ENCODE results near the gene MINDY4. TPM values are rescaled to one million over a fixed set of nuclear protein-coding genes. Genes with fewer than 3 reads are reported as not detected.

The MINDY4 gene
- total RNA-seq, 2 experiments from 2014 or later: 0.36 to 0.60 TPM

DNA sequence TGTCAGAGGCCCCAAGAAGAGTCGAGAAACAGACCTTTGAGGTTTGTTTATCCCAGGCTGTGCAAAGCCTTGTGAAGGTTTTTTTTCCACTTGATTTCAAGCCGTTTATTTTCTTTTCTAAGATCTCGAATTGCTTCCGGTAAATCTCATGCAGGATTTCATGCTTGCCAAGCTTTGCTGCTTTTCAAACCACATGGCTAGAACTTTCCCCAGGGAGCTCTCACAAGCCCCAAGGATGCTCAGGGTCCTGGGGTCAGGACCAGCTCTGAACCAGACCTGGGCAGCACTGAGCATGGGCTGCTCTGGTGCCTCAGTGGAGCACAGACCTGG lies 92.5 kb downstream of the MINDY4 start:
- H3K4me3 ChIP-seq (ENCODE audit: low read length): no peak overlapping the region
- Mint-ChIP-seq H3K27me3 (no peaks in the 10 kb centered on the region), H3K27ac (no peak overlapping the region), H3K4me3 (no peak overlapping the region), H3K9me3 (no peaks in the 10 kb centered on the region), H3K36me3 (ENCODE audit: low read depth) (no peaks in the 10 kb centered on the region), H3K4me1 (ENCODE audit: low read depth) (no peaks in the 10 kb centered on the region)
- TF ChIP-seq, protein P1, sequence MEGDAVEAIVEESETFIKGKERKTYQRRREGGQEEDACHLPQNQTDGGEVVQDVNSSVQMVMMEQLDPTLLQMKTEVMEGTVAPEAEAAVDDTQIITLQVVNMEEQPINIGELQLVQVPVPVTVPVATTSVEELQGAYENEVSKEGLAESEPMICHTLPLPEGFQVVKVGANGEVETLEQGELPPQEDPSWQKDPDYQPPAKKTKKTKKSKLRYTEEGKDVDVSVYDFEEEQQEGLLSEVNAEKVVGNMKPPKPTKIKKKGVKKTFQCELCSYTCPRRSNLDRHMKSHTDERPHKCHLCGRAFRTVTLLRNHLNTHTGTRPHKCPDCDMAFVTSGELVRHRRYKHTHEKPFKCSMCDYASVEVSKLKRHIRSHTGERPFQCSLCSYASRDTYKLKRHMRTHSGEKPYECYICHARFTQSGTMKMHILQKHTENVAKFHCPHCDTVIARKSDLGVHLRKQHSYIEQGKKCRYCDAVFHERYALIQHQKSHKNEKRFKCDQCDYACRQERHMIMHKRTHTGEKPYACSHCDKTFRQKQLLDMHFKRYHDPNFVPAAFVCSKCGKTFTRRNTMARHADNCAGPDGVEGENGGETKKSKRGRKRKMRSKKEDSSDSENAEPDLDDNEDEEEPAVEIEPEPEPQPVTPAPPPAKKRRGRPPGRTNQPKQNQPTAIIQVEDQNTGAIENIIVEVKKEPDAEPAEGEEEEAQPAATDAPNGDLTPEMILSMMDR (IDR thresholded peaks at IDR 0.05): no peak
- POLR2A ChIA-PET: no interaction called here
- ATAC-seq (ENCODE audit: poor library complexity) (no peak), DNase-seq (no peak)
- H3K4me1 ChIP-seq (ENCODE audit: insufficient read depth, low read length): no peaks in the 10 kb centered on the region
- H3K27me3 ChIP-seq (ENCODE audit: control insufficient read depth in 1 of 2, insufficient read depth in 2 of 2, low read length in 2 of 2): no peaks in the 10 kb centered on the region
- H3K36me3 ChIP-seq (ENCODE audit: insufficient read depth, low read length): no peaks in the 10 kb centered on the region
- intact Hi-C loops (cut with DNase I, micrococcal nuclease): no loop called here
- CTCF ChIA-PET: no interaction called here
- no peaks in the 10 kb centered on the region for H3K9me3 ChIP-seq (ENCODE audit: control insufficient read depth in 1 of 2, insufficient read depth in 1 of 2, low read length in 2 of 2)
- no peak overlapping the region for H3K27ac ChIP-seq (ENCODE audit: low read depth in 1 of 2, low read length in 2 of 2)

DNA sequence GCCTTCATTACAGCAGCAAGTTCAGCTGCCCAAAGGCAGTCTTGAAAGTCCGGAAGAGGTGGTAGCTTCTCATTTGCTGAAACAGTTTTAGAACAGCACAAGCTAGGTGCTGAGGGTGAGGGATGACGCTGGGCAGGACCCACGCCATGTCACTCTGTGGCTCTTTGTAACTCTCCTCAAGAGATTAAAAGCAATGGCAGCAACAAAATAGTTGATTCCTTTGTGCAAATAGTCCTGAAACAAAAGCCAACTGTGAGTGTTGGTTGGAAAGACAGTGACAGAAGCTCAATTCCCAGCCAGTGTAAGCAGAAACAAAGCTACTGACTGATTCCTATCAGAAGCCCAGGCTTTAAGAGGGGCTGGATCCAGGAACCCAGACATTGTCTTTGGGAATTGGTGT lies 92.9 kb downstream of the MINDY4 start:
- no peak overlapping the region for H3K27ac Mint-ChIP-seq
- POLR2A ChIA-PET: no interaction called here
- H3K4me3 Mint-ChIP-seq: no peak overlapping the region
- Histone ChIP-seq H3K4me1 (ENCODE audit: insufficient read depth, low read length) (no peaks in the 10 kb centered on the region), H3K27me3 (ENCODE audit: control insufficient read depth in 1 of 2, insufficient read depth in 2 of 2, low read length in 2 of 2) (no peaks in the 10 kb centered on the region), H3K36me3 (ENCODE audit: insufficient read depth, low read length) (no peaks in the 10 kb centered on the region), H3K4me3 (ENCODE audit: low read length) (no peak overlapping the region), H3K9me3 (ENCODE audit: control insufficient read depth in 1 of 2, insufficient read depth in 1 of 2, low read length in 2 of 2) (no peaks in the 10 kb centered on the region), H3K27ac (ENCODE audit: low read depth in 1 of 2, low read length in 2 of 2) (no peak overlapping the region)
- TF ChIP-seq, protein P1 (IDR thresholded peaks at IDR 0.05): no peak
- DNase-seq: no peak
- intact Hi-C loops (cut with DNase I, micrococcal nuclease): no loop called here
- H3K27me3 Mint-ChIP-seq: no peaks in the 10 kb centered on the region
- no peaks in the 10 kb centered on the region for H3K4me1 Mint-ChIP-seq (ENCODE audit: low read depth)
- ATAC-seq (ENCODE audit: poor library complexity): no peak
- CTCF ChIA-PET: no interaction called here
- H3K36me3 Mint-ChIP-seq (ENCODE audit: low read depth): no peaks in the 10 kb centered on the region
- H3K9me3 Mint-ChIP-seq: no peaks in the 10 kb centered on the region

DNA sequence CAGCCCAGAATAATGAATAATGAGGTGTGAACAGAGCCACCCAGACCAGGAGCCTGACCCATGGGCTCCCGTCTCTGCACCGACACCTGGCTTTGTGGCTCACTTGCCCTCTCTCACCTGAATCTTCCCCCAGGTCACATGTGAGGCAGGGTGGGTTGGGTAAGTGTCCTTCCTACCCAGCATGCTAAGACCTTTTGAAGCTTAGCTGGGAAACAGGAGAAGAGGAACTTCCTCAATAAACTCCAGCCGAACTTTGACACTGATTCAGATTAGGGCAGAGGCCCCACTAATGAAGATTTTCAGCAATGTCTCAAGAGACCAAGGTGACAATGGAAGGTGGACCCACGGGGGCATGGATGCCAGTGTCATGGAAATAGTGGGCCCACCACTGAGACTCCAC lies 93.9 kb downstream of the MINDY4 start:
- H3K27me3 Mint-ChIP-seq: no peaks in the 10 kb centered on the region
- no peak overlapping the region for H3K4me3 Mint-ChIP-seq
- DNase-seq (no peak), ATAC-seq (ENCODE audit: poor library complexity) (no peak)
- Histone ChIP-seq H3K27ac (ENCODE audit: low read depth in 1 of 2, low read length in 2 of 2) (no peak overlapping the region), H3K4me1 (ENCODE audit: insufficient read depth, low read length) (no peaks in the 10 kb centered on the region), H3K36me3 (ENCODE audit: insufficient read depth, low read length) (no peaks in the 10 kb centered on the region), H3K9me3 (ENCODE audit: control insufficient read depth in 1 of 2, insufficient read depth in 1 of 2, low read length in 2 of 2) (no peaks in the 10 kb centered on the region), H3K27me3 (ENCODE audit: control insufficient read depth in 1 of 2, insufficient read depth in 2 of 2, low read length in 2 of 2) (no peaks in the 10 kb centered on the region), H3K4me3 (ENCODE audit: low read length) (no peak overlapping the region)
- ChIA-PET POLR2A (no interaction called here), CTCF (no interaction called here)
- H3K4me1 Mint-ChIP-seq (ENCODE audit: low read depth): no peaks in the 10 kb centered on the region
- no peaks in the 10 kb centered on the region for H3K36me3 Mint-ChIP-seq (ENCODE audit: low read depth)
- intact Hi-C loops (cut with DNase I, micrococcal nuclease): no loop called here
- TF ChIP-seq, protein P1 (IDR thresholded peaks at IDR 0.05): no peak
- no peak overlapping the region for H3K27ac Mint-ChIP-seq
- no peaks in the 10 kb centered on the region for H3K9me3 Mint-ChIP-seq

Measured in CD4-positive, alpha-beta T cell (primary cell).